Kidney (tissue), 14 donors: ENCODE data around the gene GNA12. TPM values are rescaled to one million over a fixed set of nuclear protein-coding genes. Genes with fewer than 3 reads are reported as not detected.

Experiments used
- DNase-seq, 5 donors: peaks; one replicate each; pipeline ENCODE4 v3.0.0-alpha.2; 2013 to 2020
- FAIRE-seq: peaks from 2 replicates; lab custom pipeline; 2012; peaks lifted over from hg19 to GRCh38; lab: Jason Lieb, UNC
- H3K27ac ChIP-seq, 2 donors: one replicate each; pipeline ENCODE4 v1.7.0; 2013; ENCODE audit warnings: low read depth in 2 of 2, low read length in 2 of 2, inconsistent platforms in 1 of 2
- H3K27me3 ChIP-seq: one replicate; pipeline ENCODE4 v1.7.1; 2013; ENCODE audit warnings: low read length, inconsistent platforms; ENCODE audit not compliant: control insufficient read depth, insufficient read depth
- H3K36me3 ChIP-seq, 3 donors: one replicate each; pipeline versions ENCODE4 v1.7.0 to v1.7.1; 2013; ENCODE audit warnings: low read length in 3 of 3, control low read depth in 1 of 3, inconsistent platforms in 1 of 3; ENCODE audit not compliant: insufficient read depth in 3 of 3, control insufficient read depth in 2 of 3
- H3K4me1 ChIP-seq, 3 donors: one replicate each; pipeline versions ENCODE4 v1.7.0 to v1.7.1; 2013; ENCODE audit warnings: low read length in 3 of 3, inconsistent platforms in 1 of 3, low read depth in 1 of 3; ENCODE audit not compliant: control insufficient read depth in 2 of 3, insufficient read depth in 2 of 3
- H3K4me3 ChIP-seq, 3 donors: one replicate each; pipeline versions ENCODE4 v1.7.0 to v1.8.1; 2013; ENCODE audit warnings: low read length in 3 of 3, control low read depth in 1 of 3, inconsistent platforms in 1 of 3
- H3K9ac ChIP-seq, 3 donors: one replicate each; pipeline versions ENCODE4 v1.7.0 to v1.7.1; 2013; ENCODE audit warnings: low read length in 3 of 3, control low read depth in 1 of 3, inconsistent platforms in 1 of 3
- H3K9me3 ChIP-seq, 3 donors: one replicate each; pipeline versions ENCODE4 v1.7.0 to v1.7.1; 2013; ENCODE audit warnings: low read length in 3 of 3, control low read depth in 1 of 3, inconsistent platforms in 1 of 3; ENCODE audit not compliant: control insufficient read depth in 2 of 3, insufficient read depth in 1 of 3
- intact Hi-C: fragments of 100-400 bp; cut with DNase I; formaldehyde crosslinking; loops from one replicate; pipeline ENCODE4 v1.11.1; 2022
- polyA plus RNA-seq: library from polyadenylated mRNA; stranded (reverse); fragments of 350-450 nt; fragmentation: Illumina TruSeq; extraction: RNeasy Lipid Tissue Mini Kit (QIAGEN cat#74804); gene quantifications from one replicate; pipeline ENCODE4 v1.2.3, GENCODE V29; 2014; ENCODE audit warnings: low read depth, low replicate concordance; ENCODE audit not compliant: insufficient read depth
- total RNA-seq: library from RNA; stranded (reverse); fragmentation: NEBNext Ultra II Directional; extraction: Animal tissue kit (Norgen Biotek cat#: 25700); gene quantifications from one replicate; pipeline ENCODE4 v1.2.1, GENCODE V29; 2021
- TF ChIP-seq, protein P1 (sequence below): IDR thresholded peaks from 3 replicates; pipeline ENCODE4 v1.5.1; 2012; ENCODE audit warnings: mild to moderate bottlenecking, moderate library complexity, borderline replicate concordance; ENCODE audit not compliant: insufficient read depth; ENCODE audit errors: extremely low read depth
- donor health status: control.
- donor health status: control.
- donor health status: control.
- donor health status: control.
- donor health status: control.
- donor health status: DM: yes; HTN: yes; CAD: no.
- donor health status: Normal renal cell carcinoma (clear cell type).

GNA12 gene
- total and polyA plus RNA-seq, 2 donors from 2014 or later, result 16.5 to 41.1 TPM

GRCh38 chr7:2760098-2760889 lies 83.8 kb downstream of the GNA12 start:
- H3K36me3 ChIP-seq, result no peaks in the 10 kb centered on the region
- peaks cover 2 to 35% (median 11%) of the 10 kb centered on the region in 3 donors for H3K4me1 ChIP-seq
- H3K27me3 ChIP-seq, result no peaks in the 10 kb centered on the region
- H3K9me3 ChIP-seq, result no peaks in the 10 kb centered on the region
- FAIRE-seq, result no peak
- intact Hi-C loops, result no loop called here
- DNase-seq, result peak in 4 of 5 donors; percentile 56 to 80 (median 65)
- H3K4me3 ChIP-seq, result peak overlapping the region in 1 of 3 donors; percentile 19
- H3K9ac ChIP-seq, result no peak overlapping the region
- H3K27ac ChIP-seq, result peak overlapping the region in 1 of 2 donors; percentile 18
- TF ChIP-seq, protein P1, sequence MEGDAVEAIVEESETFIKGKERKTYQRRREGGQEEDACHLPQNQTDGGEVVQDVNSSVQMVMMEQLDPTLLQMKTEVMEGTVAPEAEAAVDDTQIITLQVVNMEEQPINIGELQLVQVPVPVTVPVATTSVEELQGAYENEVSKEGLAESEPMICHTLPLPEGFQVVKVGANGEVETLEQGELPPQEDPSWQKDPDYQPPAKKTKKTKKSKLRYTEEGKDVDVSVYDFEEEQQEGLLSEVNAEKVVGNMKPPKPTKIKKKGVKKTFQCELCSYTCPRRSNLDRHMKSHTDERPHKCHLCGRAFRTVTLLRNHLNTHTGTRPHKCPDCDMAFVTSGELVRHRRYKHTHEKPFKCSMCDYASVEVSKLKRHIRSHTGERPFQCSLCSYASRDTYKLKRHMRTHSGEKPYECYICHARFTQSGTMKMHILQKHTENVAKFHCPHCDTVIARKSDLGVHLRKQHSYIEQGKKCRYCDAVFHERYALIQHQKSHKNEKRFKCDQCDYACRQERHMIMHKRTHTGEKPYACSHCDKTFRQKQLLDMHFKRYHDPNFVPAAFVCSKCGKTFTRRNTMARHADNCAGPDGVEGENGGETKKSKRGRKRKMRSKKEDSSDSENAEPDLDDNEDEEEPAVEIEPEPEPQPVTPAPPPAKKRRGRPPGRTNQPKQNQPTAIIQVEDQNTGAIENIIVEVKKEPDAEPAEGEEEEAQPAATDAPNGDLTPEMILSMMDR, result no peak

DNA sequence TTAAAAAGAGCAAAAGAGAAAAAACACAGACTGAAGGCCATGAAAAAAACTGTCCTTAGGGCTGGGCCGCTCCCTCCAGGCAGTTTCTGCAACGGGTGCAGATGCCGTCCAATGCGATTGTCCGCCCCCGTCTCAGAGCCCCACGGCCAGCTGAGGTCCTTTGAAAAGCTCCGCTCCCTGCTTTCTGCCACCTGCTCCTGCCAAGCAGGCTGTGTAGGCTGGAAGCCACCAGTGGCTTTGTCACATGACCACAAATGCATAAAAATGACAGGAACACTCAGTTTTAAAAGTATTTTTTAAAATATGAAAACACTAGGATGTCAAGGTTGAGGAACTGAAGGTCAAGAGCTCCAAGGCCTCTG lies 84.4 kb downstream of the GNA12 start:
- Histone ChIP-seq H3K9me3 (no peaks in the 10 kb centered on the region), H3K27ac (peak overlapping the region in 1 of 2 donors; percentile 16), H3K27me3 (no peaks in the 10 kb centered on the region), H3K36me3 (no peaks in the 10 kb centered on the region), H3K9ac (no peak overlapping the region), H3K4me1 (peaks cover 2 to 35% (median 11%) of the 10 kb centered on the region in 3 donors), H3K4me3 (no peak overlapping the region)
- DNase-seq (no peak), FAIRE-seq (no peak)
- intact Hi-C loops, result no loop called here
- TF ChIP-seq, protein P1, result no peak

DNA sequence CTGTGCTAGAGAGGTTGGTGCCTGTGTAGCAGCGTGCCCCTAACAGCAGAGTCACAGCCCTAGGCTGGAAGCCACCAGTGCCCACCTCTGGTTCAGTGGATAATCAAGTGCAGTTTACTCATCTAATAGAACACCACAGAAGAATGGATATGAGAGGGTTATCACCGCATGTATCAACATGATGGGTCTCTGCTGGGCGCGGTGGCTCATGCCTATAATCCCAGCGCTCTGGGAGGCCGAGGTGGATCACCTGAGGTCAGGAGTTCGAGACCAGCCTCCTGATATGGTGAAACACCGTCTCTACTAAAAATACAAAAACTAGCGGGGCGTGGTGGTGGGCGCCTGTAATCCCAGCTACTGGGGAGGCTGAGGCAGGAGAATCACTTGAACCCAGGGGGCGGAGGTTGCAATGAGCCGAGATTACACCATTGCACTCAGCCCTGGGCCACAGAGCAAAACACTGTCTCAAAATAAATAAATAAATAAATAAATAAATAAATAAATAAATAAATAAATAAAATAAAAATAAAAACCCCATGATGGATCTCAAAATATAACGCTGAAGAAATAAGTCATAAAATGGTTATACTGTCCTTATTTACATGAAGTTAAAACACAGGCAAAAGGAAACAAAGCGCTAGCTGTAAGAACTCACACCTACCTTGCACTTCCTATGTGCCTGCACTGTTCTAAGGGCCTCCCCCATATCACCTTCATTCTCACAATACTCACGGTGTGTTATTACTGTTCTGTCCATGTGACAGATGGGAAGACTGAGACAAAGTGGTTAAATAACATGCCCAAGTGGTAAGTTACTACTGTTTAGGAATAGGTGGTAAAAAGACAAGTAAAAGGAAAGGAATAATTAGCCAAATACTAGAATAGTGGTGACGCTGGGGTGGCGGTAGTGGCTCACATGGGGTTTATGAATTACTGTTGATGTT lies 85.2 kb downstream of the GNA12 start:
- no peaks in the 10 kb centered on the region for H3K27me3 ChIP-seq
- intact Hi-C loops, result no loop called here
- no peak overlapping the region for H3K4me3 ChIP-seq
- H3K27ac ChIP-seq, result peak overlapping the region; percentile 26 to 76
- peaks cover 2 to 35% (median 11%) of the 10 kb centered on the region in 3 donors for H3K4me1 ChIP-seq
- no peaks in the 10 kb centered on the region for H3K9me3 ChIP-seq
- no peaks in the 10 kb centered on the region for H3K36me3 ChIP-seq
- TF ChIP-seq, protein P1, result no peak
- H3K9ac ChIP-seq, result no peak overlapping the region
- no peak for FAIRE-seq
- no peak for DNase-seq
